RWPE2 (cell line): ENCODE measurements around the gene CBFA2T3.

Source experiments
- ATAC-seq: fragments of 200-7000 bp; cut with Tn5 transposase; 3 replicates; pipeline ENCODE4 v1.9.1; 2021; ENCODE audit warnings: low read depth
- DNase-seq: peaks from one replicate; pipeline ENCODE4 v3.0.0-alpha.2; 2020; ENCODE audit warnings: low spot score
- H3K27ac ChIP-seq: fragments of 450-650 bp; 2 replicates; pipeline ENCODE4 v1.5.1; 2017; ENCODE audit warnings: mild to moderate bottlenecking; ENCODE audit not compliant: poor library complexity, severe bottlenecking
- H3K27me3 ChIP-seq: fragments of 250-450 bp; sonication (Bioruptor Pico); 2 replicates; pipeline ENCODE4 v1.5.1; 2021; ENCODE audit warnings: mild to moderate bottlenecking, moderate library complexity; ENCODE audit not compliant: insufficient read depth, poor library complexity, severe bottlenecking
- H3K36me3 ChIP-seq: fragments of 250-450 bp; sonication (Bioruptor Pico); 2 replicates; pipeline ENCODE4 v1.5.1; 2020; ENCODE audit warnings: low read depth, mild to moderate bottlenecking, moderate library complexity
- H3K4me1 ChIP-seq: fragments of 250-450 bp; sonication (Bioruptor Pico); 2 replicates; pipeline ENCODE4 v1.5.1; 2021; ENCODE audit warnings: mild to moderate bottlenecking, moderate library complexity; ENCODE audit not compliant: insufficient read depth, poor library complexity, severe bottlenecking
- H3K4me3 ChIP-seq: fragments of 250-450 bp; sonication (Bioruptor Pico); 2 replicates; pipeline ENCODE4 v1.5.1; 2021; ENCODE audit warnings: mild to moderate bottlenecking, moderate library complexity; ENCODE audit not compliant: severe bottlenecking
- H3K9me3 ChIP-seq: fragments of 250-450 bp; sonication (Bioruptor Pico); 2 replicates; pipeline ENCODE4 v1.5.1; 2021; ENCODE audit warnings: mild to moderate bottlenecking, moderate library complexity; ENCODE audit not compliant: severe bottlenecking
- CTCF ChIP-seq: fragments of 450-650 bp; IDR thresholded peaks from one replicate; pipeline ENCODE4 v1.5.1; 2017; ENCODE audit warnings: mild to moderate bottlenecking, moderate library complexity; ENCODE audit not compliant: poor library complexity, severe bottlenecking

CBFA2T3 gene

GRCh38 chr16:88917146-88917914 is 59.7 kb downstream of the CBFA2T3 start:
- Histone ChIP-seq H3K4me1 (peaks cover 26% of the 10 kb centered on the region), H3K27ac (no peak overlapping the region), H3K27me3 (no peaks in the 10 kb centered on the region), H3K9me3 (peaks cover 4% of the 10 kb centered on the region), H3K36me3 (no peaks in the 10 kb centered on the region), H3K4me3 (no peak overlapping the region)
- ATAC-seq (no peak), DNase-seq (no peak)
- no peak for TF ChIP-seq CTCF

GRCh38 chr16:88915639-88916327 is 61.2 kb downstream of the CBFA2T3 start:
- ATAC-seq: no peak
- no peak for TF ChIP-seq CTCF

GRCh38 chr16:88914750-88915368 is 62.1 kb downstream of the CBFA2T3 start:
- no peak for DNase-seq
- ATAC-seq: peak; percentile 30; the same call in 1 of the 3 replicates
- no peaks in the 10 kb centered on the region for H3K36me3 ChIP-seq
- H3K9me3 ChIP-seq: peaks cover 4% of the 10 kb centered on the region
- H3K27me3 ChIP-seq: no peaks in the 10 kb centered on the region
- H3K4me1 ChIP-seq: peaks cover 9% of the 10 kb centered on the region
- no peak overlapping the region for H3K4me3 ChIP-seq
- no peak for TF ChIP-seq CTCF
- no peak overlapping the region for H3K27ac ChIP-seq

More at GRCh38 chr16:88915639-88916327, 61.2 kb downstream of the CBFA2T3 start:
- peaks cover 12% of the 10 kb centered on the region for H3K4me1 ChIP-seq
- peaks cover 4% of the 10 kb centered on the region for H3K9me3 ChIP-seq
- no peak overlapping the region for H3K27ac ChIP-seq
- H3K27me3 ChIP-seq: no peaks in the 10 kb centered on the region
- H3K36me3 ChIP-seq: no peaks in the 10 kb centered on the region
- no peak for DNase-seq
- no peak overlapping the region for H3K4me3 ChIP-seq

DNA sequence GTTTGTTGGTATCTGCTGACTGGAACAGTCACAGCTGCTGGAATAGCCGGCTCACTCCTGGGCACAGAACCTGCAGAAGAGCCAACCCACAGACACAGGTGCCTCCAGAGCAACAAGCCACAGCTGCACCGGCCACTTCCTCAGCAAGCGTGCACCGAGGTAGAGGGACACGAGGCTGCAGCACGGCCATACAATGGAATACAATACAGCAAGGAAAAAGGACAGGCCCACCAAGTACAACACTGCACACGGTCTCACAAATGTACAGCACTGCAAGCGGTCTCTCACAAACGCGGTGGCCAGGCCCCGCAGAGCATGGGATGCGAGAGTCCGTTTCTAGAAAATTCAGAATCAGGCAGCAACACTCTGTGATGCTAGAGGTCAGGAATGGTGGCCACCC is 63.1 kb downstream of the CBFA2T3 start:
- ATAC-seq (no peak), DNase-seq (no peak)
- Histone ChIP-seq H3K9me3 (no peaks in the 10 kb centered on the region), H3K27me3 (no peaks in the 10 kb centered on the region), H3K36me3 (no peaks in the 10 kb centered on the region), H3K4me1 (peaks cover 6% of the 10 kb centered on the region), H3K27ac (no peak overlapping the region), H3K4me3 (no peak overlapping the region)
- no peak for TF ChIP-seq CTCF
